SK-N-MC (cell line): ENCODE results near the gene GSE1.

ENCODE experiments used
- EZH2 ChIP-seq: fragments of 200-600 bp; sonication (generic); IDR thresholded peaks from one replicate; pipeline ENCODE4 v1.6.1; 2017; ENCODE audit warnings: antibody characterized with exemption
- POLR2AphosphoS5 ChIP-seq: IDR thresholded peaks from 2 replicates; pipeline ENCODE4 v1.6.1; 2012; ENCODE audit warnings: mild to moderate bottlenecking, low read depth, low read length, borderline replicate concordance

- TF ChIP-seq POLR2AphosphoS5 (no peak), EZH2 (no peak)
Measured at GRCh38 chr16:85664580-85665372, 51.7 kb downstream of the GSE1 start.
